GM18951 (cell line): ENCODE measurements around the gene SLC9A9.
"Not testable (repeated sequence)": the region's sequence is repeated elsewhere in the genome, so short reads cannot be mapped to it uniquely, and the experiment has no call there.

Experiments used
- POLR2A ChIP-seq: IDR thresholded peaks from 4 replicates; pipeline ENCODE4 v1.6.1; 2011; ENCODE audit warnings: mild to moderate bottlenecking; ENCODE audit not compliant: insufficient read length, insufficient read depth; ENCODE audit errors: extremely low read depth
- in situ Hi-C: fragments of 300-500 bp; cut with MboI; formaldehyde crosslinking; loops from one replicate; pipeline ENCODE4 v1.12.0; 2022; ENCODE audit warnings: low sequenced_read_pairs, mixed read lengths, inconsistent platforms; ENCODE audit not compliant: unreplicated experiment

SLC9A9 gene

DNA sequence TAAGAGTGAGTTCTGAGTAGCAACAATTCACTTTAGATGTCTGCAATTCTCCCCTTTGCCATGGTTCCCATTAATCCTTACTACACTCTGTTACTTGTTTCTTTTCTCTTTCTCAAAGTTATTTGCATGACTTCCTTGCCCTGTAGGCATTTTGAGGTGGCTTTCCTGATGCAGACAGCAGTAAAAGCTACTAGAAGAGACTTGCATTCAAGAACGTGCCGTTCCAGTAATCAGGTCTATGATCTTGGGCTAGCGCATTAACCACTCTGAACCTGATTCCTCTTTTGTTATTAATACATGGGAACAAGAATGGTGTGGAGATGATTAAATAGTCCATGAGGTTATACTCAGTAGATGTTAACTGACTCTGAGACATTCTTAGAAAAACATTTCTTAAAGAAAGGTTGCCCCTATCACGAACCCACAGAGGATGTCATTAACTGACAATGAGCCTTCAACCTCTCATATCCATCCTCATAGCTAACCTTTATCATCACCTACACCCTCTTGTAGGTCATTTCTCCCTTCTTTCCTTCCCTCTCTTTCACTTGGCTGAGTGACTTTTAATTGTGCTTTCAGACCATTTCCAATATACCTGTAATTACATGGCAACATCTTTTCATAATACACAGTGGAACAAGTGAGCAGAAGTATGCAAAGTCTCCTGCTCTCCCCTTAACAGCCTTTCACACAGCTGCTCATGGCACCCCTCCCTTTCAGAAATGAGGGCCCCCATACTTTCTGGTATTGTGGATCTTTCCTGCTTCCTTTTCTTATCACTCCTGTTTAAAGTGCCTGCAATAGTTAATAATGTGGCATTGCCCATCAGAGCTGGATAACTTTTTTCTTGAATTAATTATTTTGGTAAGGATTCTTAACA, 552.8 kb downstream of the SLC9A9 start:
- no peak for TF ChIP-seq POLR2A
- in situ Hi-C loops: no loop called here

DNA sequence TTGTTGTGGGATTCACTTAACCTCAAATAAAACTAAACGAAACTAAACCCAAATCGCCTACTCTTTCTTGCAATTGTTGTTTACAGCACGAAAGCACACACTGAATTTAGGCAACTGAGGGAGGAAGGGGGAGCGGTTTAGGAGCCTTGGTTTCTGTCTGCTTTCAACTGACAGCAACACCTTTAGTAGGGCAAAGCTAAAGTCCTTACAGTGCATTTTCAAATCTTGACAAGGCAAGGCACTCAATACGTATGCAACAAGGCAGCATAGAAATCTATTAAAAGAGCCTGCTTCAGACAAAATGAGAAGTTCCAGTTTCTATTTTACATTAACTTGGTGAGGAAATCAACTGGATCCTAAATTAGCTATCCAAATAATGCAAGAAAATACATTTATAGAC, 554.1 kb downstream of the SLC9A9 start:
- in situ Hi-C loops: no loop called here
- TF ChIP-seq POLR2A: no peak

DNA sequence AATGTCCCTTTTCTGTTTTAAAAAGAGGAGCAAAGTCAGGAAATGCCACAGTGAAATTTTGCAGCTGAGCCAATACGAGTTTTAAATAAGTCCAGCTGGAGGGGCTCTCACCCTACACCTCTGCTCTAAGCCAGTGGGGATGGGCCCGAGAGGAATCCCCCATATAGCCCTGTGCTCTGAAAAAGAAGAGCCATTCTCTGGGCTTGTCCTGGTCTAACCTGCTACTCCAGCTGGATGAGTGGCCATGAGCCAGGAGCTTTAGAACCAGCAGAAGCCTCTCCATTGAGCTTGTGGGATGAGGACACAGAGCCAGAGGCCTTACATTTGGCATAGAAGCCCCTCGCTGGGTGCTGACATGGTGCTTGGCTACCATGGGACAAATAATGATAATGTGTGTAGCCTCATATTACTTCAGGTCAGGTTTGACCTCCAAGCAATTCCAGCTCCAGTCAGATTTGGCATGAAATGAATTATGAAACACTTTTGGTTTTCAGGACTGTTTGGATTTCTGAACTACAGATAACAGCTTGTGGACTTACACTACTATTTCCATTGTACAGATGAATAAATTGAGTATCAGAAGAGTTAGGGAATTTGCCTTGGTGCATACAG, 556.3 kb downstream of the SLC9A9 start:
- in situ Hi-C loops: no loop called here
- TF ChIP-seq POLR2A: no peak

DNA sequence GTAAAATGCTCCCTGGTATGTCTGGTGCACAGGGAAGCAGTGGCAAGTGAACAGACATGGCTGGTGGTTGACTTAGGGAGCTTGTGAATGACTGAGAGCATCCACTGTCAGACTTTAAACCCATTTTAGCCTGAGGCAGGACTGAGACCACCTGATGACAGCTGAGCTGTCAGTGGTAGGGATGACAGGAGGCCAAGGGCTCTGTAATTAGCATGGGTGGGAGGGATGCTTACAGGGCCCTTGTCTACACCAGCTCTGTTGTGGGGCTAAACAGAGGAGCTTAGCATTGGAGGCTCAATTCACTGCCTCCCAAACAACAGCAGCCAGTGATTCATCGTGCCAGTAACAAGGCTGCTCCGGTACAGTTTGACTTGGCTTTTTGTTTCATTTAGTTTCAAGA, 559.3 kb downstream of the SLC9A9 start:
- in situ Hi-C loops: no loop called here
- TF ChIP-seq POLR2A: no peak

DNA sequence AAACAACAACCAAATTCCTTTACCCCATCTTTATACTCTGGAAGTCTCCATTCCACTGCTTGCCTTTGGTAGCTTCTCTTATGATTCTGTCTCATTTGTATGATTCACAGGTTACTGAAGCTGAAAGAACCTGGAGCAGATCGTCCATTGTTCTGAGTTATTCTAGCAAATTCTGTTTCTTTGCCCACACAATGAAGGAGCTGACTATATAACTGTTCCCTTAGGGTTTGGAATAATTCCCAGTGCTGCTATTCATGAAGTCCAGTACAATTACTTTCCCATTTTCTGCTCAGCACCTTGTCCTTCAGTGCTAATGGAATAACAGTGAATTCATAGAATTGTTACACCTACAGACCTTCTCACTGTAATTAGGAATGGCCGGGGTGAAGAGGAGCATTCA, 560.9 kb downstream of the SLC9A9 start:
- in situ Hi-C loops: no loop called here

DNA sequence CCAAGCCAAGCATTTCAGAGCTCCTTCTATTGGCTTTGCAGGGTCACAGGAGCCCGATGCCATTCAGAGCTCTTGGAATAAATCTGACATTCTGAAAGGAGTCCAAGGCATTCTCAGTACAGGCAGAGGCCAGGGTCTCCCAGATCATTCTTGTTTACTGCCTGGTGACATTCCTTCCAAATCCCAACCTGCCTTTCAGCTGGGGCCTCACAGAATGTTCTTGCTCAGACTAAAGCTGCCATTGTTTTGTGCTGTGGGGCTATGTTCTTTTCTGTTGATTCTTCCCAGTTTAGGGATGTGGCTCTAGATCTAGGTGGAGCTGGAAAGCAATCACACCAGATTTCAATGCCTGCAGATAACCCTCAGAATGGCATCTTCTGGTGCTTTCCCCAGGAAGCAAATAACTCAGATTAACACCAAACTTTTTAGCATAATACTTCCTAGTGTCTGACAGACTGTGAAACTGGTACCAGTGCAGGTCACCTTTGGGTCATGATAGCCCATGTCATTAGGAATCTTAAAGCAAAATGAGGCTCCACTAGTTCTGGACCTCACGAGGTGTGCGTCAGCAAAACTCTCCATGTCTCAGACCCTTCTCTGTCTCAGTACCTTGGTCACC, 561.8 kb downstream of the SLC9A9 start:
- in situ Hi-C loops: no loop called here
- TF ChIP-seq POLR2A: no peak

More for the DNA sequence above, 560.9 kb downstream of the SLC9A9 start:
- TF ChIP-seq POLR2A: no peak

DNA sequence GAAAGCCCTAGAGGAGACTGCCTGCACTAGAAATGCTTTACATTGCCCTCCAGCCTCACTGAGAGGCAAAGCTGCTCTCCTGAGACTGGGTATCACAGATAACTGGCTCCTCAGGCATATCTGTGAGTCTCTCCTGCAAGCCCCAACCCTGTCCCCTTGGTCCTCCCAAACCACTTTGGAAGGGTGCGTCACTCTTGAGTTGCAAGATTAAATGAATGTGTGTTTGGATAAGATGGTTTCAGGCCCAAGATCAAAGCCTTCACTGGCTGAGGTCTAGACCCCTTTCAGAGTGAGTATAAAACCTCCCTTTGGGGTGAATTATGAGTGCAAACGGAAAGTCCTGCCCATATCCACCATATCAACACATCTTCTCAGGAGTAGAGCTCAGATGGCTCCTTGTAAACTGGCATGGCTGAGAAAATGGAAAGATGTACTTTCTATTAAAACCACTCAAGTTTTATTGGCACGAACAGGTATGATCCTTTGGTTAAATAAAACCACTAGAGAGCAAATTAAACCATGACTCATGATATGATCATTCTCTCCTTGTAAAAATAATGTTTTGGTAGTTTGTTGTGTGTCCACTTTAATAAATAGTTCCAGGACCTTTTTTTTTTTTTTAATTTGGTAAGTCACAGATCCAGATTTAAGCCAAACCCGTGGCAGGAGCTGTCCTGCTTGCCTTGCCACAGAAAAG, 564.7 kb downstream of the SLC9A9 start:
- no peak for TF ChIP-seq POLR2A
- in situ Hi-C loops: no loop called here

DNA sequence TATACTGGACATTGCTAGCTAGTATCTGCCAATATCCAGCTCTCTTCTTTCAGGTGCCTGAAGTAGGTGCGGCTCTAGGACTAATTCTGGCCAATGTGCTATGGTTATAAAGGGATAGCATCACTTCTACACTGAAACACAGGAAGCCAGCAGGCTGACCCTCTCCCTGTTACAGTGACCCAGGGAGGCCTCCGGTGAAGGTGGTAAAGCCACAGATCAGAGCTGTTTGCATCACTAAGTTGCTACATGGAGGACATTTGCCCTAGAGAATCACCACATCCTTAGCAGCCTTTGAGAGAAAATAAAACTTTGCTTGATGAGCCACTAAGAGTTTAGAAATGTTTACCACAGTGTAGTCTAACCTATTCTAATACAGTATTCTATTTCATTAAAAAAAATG, 567.3 kb downstream of the SLC9A9 start:
- TF ChIP-seq POLR2A: no peak
- in situ Hi-C loops: no loop called here

DNA sequence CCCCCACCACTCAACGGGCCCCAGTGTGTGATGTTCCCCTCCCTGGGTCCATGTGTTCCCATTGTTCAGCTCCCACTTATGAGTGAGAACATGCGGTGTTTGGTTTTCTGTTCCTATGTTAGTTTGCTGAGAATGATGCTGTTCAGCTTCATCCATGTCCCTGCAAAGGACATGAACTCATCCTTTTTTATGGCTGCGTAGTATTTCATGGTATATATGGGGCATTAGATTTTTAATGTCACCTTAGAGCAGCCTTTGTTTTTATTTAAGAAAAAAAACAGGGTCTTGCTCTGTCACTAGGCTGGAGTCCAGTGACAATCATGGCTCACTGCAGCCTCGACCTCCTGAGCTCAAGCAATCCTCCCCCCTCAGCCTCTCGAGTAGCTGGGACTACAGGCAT, 568.7 kb downstream of the SLC9A9 start:
- in situ Hi-C loops: not testable (repeated sequence)

DNA sequence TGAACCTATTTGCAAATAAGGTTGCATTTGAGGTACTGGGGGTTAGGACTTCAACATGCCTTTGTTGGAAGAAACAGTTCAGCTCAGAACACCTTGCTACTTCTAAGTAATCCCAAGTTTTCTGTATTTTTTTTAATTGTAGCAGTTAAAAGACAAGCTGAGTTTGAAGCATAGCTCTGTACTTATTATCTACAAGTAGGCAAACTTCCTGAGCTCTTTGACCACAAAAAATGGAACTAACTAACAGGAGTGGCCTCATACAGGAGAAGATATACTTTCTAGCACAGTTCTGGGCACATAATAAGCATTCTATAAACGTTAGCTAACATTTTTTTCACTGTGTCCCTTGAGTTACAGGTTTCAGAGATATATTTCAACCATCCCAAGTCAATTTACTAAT, 569.5 kb downstream of the SLC9A9 start:
- TF ChIP-seq POLR2A: no peak
- in situ Hi-C loops: no loop called here

DNA sequence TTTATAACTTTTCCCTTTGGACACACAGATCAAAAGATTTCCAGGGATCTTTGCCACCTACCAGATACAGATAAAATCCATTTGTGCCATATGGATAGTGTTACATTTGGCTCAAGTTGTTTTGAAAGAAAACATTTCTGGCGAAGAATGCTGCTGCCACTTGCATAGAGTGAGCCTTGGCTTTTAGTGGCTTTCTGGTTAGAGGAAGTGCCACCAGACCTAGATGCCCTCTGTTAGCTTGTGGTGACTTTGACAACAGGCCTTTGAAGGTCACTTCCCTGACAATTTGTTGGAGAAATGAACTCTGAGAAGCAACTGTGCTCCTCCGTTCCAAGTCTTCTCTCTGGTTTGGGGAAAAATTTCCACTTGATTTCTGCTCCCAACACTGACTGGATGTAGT, 570.7 kb downstream of the SLC9A9 start:
- no peak for TF ChIP-seq POLR2A
- in situ Hi-C loops: no loop called here

DNA sequence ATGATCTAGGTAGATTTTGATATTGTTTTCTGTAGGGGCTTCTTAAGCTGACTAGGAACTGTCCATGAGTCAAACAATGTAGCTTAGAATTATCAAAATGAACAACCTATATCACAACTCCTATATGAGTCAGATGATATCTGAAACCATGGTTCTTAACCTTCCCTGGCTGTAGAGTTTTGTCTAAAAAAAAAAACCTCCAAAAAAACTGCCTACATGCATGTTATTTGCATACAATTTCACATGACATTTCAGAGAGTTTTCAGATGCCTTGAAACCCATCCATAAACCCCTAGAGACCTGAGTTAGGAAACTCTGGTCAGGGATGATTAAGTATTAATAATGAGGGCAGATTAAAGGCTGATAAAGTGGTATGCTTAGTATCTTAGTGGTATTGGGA, 571.7 kb downstream of the SLC9A9 start:
- in situ Hi-C loops: no loop called here
- no peak for TF ChIP-seq POLR2A

DNA sequence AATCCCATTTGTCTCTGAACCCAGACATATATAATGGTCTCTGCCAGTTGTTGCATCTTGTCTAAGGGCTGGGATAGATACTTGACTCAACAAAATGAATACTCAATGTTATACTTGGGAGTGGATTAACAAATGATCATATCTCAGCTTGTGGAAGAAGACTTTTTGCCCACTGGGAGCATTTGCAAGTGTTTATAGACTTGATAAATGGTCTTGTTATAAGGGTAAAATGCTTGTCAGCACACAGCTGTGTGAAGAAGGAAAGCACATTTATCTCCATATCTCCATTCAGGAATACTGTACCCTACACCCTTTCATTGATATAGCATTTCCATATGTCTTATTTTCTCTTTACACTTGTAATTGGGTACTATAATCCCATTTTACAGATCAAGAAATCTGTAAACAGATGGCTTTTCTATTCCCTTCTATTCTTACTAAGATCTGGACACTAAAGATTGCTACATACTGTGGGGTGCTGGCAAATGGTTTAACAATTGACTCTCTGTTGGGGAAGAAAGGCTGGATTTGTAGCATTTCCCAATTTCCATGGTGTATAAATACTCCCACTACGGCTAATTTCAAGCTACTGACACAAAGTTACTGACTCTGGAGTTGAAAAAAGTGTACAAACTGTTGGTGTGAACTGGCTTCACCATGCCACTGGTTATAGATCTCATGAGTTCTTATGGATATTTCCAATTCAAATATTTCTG, 574.1 kb downstream of the SLC9A9 start:
- in situ Hi-C loops: no loop called here

More for the DNA sequence above, 574.1 kb downstream of the SLC9A9 start:
- no peak for TF ChIP-seq POLR2A
